Panc1 (cell line): ENCODE measurements around the gene HOXA10.

Experiments used
- CTCF ChIP-seq: fragments of 450-650 bp; IDR thresholded peaks from 2 replicates; pipeline ENCODE4 v1.5.1; 2017; ENCODE audit warnings: mild to moderate bottlenecking
- POLR2AphosphoS5 ChIP-seq: IDR thresholded peaks from 2 replicates; pipeline ENCODE4 v1.6.1; 2012; ENCODE audit warnings: mild to moderate bottlenecking, low read depth, low read length, moderate library complexity
- SIN3A ChIP-seq: IDR thresholded peaks from 2 replicates; pipeline ENCODE4 v1.6.1; 2012; ENCODE audit warnings: low read depth, mild to moderate bottlenecking, low read length, moderate library complexity, borderline replicate concordance; ENCODE audit not compliant: insufficient read depth
- TCF7L2 ChIP-seq: IDR thresholded peaks from 2 replicates; pipeline ENCODE4 v1.6.1; 2011; ENCODE audit warnings: mild to moderate bottlenecking, low read depth, low read length, inconsistent platforms

- TF ChIP-seq CTCF, result no peak
- TF ChIP-seq POLR2AphosphoS5, result no peak
- no peak for TF ChIP-seq TCF7L2
- no peak for TF ChIP-seq SIN3A
These were observed 36.3 kb downstream of the HOXA10 start for GRCh38 chr7:27137640-27138315.
